Measurements from ENCODE around the gene SCAF8. TPM values are rescaled to one million over a fixed set of nuclear protein-coding genes. Genes with fewer than 3 reads are reported as not detected.

SCAF8 gene
- total RNA-seq, 1 donor from 2014 or later: 15.2 TPM

DNA sequence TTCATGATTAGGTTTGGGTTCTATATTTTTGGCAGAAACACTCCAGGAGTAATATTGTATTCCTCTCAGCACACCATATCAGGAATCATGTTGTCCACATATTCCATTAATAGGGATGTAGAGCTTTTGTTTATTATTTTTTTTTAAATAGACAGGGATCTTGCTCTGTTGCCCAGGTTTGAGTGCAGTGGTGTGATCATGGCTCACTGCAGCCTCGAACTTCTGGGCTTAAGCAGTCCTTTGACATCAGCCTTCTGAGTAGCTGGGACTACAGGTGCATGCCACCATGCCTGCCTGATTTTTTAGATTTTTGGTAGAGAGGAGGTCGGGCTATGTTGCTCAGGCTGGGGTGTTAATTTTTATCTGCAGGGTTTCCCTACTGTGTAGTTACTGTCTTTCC lies 12.0 kb downstream of the SCAF8 start:
- TF ChIP-seq, protein P1, sequence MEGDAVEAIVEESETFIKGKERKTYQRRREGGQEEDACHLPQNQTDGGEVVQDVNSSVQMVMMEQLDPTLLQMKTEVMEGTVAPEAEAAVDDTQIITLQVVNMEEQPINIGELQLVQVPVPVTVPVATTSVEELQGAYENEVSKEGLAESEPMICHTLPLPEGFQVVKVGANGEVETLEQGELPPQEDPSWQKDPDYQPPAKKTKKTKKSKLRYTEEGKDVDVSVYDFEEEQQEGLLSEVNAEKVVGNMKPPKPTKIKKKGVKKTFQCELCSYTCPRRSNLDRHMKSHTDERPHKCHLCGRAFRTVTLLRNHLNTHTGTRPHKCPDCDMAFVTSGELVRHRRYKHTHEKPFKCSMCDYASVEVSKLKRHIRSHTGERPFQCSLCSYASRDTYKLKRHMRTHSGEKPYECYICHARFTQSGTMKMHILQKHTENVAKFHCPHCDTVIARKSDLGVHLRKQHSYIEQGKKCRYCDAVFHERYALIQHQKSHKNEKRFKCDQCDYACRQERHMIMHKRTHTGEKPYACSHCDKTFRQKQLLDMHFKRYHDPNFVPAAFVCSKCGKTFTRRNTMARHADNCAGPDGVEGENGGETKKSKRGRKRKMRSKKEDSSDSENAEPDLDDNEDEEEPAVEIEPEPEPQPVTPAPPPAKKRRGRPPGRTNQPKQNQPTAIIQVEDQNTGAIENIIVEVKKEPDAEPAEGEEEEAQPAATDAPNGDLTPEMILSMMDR (conservative IDR thresholded peaks at IDR 0.05; ENCODE audit: low read depth, low read length): no peak
- no peak for DNase-seq (ENCODE audit: low read depth)
- H3K4me3 ChIP-seq (ENCODE audit: low read depth, low read length): no peak overlapping the region

DNA sequence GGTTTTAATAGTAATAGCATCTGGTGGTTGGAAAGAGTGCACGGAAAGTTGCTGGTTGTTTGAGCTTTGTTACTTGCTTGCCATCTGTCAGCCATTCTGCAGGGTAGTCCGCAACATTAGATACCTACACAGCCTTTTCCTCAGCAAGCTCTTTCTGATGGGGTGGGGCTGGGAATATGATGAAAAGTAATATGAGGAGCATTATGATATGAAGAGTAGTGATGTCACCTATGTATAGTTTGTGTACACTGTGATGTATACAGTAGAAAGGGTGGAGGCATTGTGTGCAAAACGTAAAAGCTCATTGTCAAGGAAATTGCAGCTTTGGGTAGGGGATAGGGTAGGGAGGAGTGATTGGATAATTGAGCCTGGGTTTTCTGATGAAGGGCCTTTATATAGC lies 16.1 kb downstream of the SCAF8 start:
- TF ChIP-seq, protein P1 (conservative IDR thresholded peaks at IDR 0.05; ENCODE audit: low read depth, low read length): no peak
- no peak for DNase-seq (ENCODE audit: low read depth)
- no peak overlapping the region for H3K4me3 ChIP-seq (ENCODE audit: low read depth, low read length)

DNA sequence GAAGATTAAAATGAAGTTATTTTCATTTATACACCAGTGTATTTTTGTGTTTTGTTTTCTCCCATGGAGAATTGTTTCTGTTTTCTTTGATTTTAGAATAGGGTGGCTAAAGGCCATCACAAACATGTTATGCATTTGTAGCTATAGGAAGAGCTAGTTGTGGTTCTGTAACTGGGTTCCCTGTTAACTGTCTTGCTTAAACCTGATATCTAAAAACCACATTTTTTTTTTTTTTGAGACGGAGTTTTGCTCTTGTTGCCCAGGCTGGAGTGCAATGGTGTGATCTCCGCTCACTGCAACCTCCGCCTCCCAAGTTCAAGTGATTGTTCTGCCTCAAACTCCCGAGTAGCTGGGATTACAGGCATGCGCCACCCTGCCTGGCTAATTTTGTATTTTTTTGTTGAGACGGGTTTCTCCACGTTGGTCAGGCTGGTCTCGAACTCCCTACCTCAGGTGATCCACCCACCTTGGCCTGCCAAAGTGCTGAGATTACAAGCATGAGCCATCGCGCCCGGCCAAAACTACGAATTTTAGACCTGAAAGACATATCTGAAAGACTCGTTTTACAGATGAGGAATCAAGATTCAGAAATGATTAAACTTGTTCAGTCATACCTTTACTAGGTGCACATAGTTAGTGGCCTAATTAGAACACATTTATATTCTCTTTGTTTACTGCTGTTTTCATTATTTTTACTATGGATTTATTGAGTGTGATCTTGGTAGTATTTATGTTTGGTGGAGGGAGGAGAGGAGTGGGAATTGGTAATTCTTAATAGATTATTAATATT lies 18.0 kb downstream of the SCAF8 start:
- no peak for DNase-seq (ENCODE audit: low read depth)
- H3K4me3 ChIP-seq (ENCODE audit: low read depth, low read length): no peak overlapping the region
- TF ChIP-seq, protein P1 (conservative IDR thresholded peaks at IDR 0.05; ENCODE audit: low read depth, low read length): no peak

DNA sequence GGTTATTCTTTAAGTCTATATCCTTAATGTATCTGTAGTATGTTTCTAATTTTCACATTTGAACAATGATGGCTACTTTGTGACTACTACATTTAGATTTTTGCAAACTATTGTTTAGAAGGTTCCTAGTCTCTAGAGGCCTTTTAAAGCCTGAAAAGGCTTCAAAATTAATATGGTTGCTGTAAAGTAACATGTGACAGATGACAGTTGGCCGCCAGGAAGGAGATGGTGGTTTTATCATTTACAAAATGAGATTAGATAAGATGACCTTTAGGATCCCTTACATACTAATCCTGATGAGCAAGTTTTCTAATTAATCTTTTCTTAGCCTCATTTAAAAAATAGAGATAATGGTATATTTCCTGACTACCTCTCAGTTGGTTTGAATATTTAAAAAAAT lies 18.8 kb downstream of the SCAF8 start:
- no peak for DNase-seq (ENCODE audit: low read depth)
- TF ChIP-seq, protein P1 (conservative IDR thresholded peaks at IDR 0.05; ENCODE audit: low read depth, low read length): no peak
- H3K4me3 ChIP-seq (ENCODE audit: low read depth, low read length): no peak overlapping the region

DNA sequence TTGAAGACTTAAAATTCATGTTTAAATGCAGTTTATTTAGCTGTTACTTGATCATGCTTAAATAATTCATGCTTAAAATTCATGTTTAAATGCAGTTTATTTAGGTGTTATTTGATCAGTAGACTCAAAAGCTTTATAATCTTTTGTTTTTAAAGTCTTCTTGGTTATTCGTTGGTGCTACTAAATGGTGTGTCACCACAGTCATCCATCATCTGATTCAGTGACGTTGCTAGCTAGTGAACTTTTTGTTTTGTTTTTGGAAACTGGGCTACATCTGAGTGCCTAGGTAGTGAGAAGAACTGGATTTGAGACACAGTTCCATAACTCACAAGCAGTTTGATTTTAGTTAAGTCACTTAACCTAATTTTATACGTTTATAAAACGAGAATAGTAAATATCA lies 20.9 kb downstream of the SCAF8 start:
- H3K4me3 ChIP-seq (ENCODE audit: low read depth, low read length): no peak overlapping the region
- DNase-seq (ENCODE audit: low read depth): no peak
- TF ChIP-seq, protein P1 (conservative IDR thresholded peaks at IDR 0.05; ENCODE audit: low read depth, low read length): no peak

- DNase-seq (ENCODE audit: low read depth): no peak
- H3K4me3 ChIP-seq (ENCODE audit: low read depth, low read length): no peak overlapping the region
- TF ChIP-seq, protein P1 (conservative IDR thresholded peaks at IDR 0.05; ENCODE audit: low read depth, low read length): no peak
Measured at GRCh38 chr6:154757352-154758050, 24.3 kb downstream of the SCAF8 start.
